IMR-90 (cell line): Measurements from ENCODE around the gene EDDM13. TPM values are rescaled to one million over a fixed set of nuclear protein-coding genes. Genes with fewer than 3 reads are reported as not detected.

Source experiments
- ATAC-seq: fragments of 200-7000 bp; cut with Tn5 transposase; 2 replicates; pipeline ENCODE4 v1.9.1; 2020; ENCODE audit warnings: low read depth, mild to moderate bottlenecking, moderate library complexity
- BruUV-seq: library from RNA; stranded (reverse); fragments of 400-500 nt; replicated peaks from 2 replicates; lab custom pipeline; 2021; lab: Mats Ljungman, UMichigan
- CTCF ChIA-PET: fragments of 300-600 bp; formaldehyde crosslinking; extraction: SDS; loops from one replicate; lab custom pipeline; 2021; ENCODE audit warnings: antibody characterized with exemption; lab: Yijun Ruan, JAX
- POLR2A ChIA-PET: fragments of 300-600 bp; sonication (Branson Sonifier 250); formaldehyde crosslinking; loops from one replicate; lab custom pipeline; 2022; ENCODE audit warnings: antibody characterized with exemption; ENCODE audit not compliant: unreplicated experiment; lab: Charles Lee
- DNase-seq: peaks from one replicate; pipeline ENCODE4 v3.0.0; 2013
- H2AFZ ChIP-seq: replicated peaks from 2 replicates; pipeline ENCODE3; 2013; ENCODE audit warnings: low read length, mild to moderate bottlenecking; ENCODE audit not compliant: poor library complexity
- H2AK5ac ChIP-seq: 2 replicates; pipeline ENCODE4 v1.6.1; 2013; ENCODE audit warnings: low read depth, low read length, inconsistent platforms
- H2AK9ac ChIP-seq: replicated peaks from 2 replicates; pipeline ENCODE3; 2013; ENCODE audit warnings: mild to moderate bottlenecking, low read depth, low read length, moderate library complexity; ENCODE audit not compliant: poor library complexity
- H2BK120ac ChIP-seq: 2 replicates; pipeline ENCODE4 v1.6.1; 2013; ENCODE audit warnings: low read depth, low read length, inconsistent platforms
- H2BK15ac ChIP-seq: 3 replicates; pipeline ENCODE4 v1.6.1; 2013; ENCODE audit warnings: low read depth, low read length, inconsistent platforms
- H2BK20ac ChIP-seq: 2 replicates; pipeline ENCODE4 v1.6.1; 2013; ENCODE audit warnings: low read depth, mild to moderate bottlenecking, inconsistent platforms, low read length, moderate library complexity
- H2BK5ac ChIP-seq: 2 replicates; pipeline ENCODE4 v1.6.1; 2013; ENCODE audit warnings: mild to moderate bottlenecking, low read depth, low read length, inconsistent platforms; ENCODE audit not compliant: poor library complexity, severe bottlenecking
- H3K14ac ChIP-seq: replicated peaks from 2 replicates; pipeline ENCODE4 v1.6.1; 2013; ENCODE audit warnings: low read depth, low read length, inconsistent platforms
- H3K18ac ChIP-seq: 2 replicates; pipeline ENCODE4 v1.6.1; 2013; ENCODE audit warnings: low read depth, low read length, control low read depth
- H3K23ac ChIP-seq: 2 replicates; pipeline ENCODE4 v1.6.1; 2013; ENCODE audit warnings: low read depth, low read length, inconsistent platforms
- H3K27ac ChIP-seq: 2 replicates; pipeline ENCODE4 v1.5.1; 2013; ENCODE audit warnings: mild to moderate bottlenecking, control low read depth, low read length; ENCODE audit not compliant: insufficient read depth
- H3K27me3 ChIP-seq: 2 replicates; pipeline ENCODE4 v1.6.1; 2013; ENCODE audit warnings: low read length; ENCODE audit not compliant: control insufficient read depth, insufficient read depth
- H3K36me3 ChIP-seq: 2 replicates; pipeline ENCODE4 v1.6.1; 2013; ENCODE audit warnings: low read length, mixed read lengths; ENCODE audit not compliant: control insufficient read depth, insufficient read depth
- H3K4ac ChIP-seq: 2 replicates; pipeline ENCODE4 v1.6.1; 2013; ENCODE audit warnings: low read depth, low read length, inconsistent platforms
- H3K4me1 ChIP-seq: 2 replicates; pipeline ENCODE4 v1.6.1; 2013; ENCODE audit warnings: low read length, mixed read lengths; ENCODE audit not compliant: control insufficient read depth, insufficient read depth
- H3K4me2 ChIP-seq: 2 replicates; pipeline ENCODE4 v1.6.1; 2013; ENCODE audit warnings: low read depth, mild to moderate bottlenecking, control low read depth, low read length, moderate library complexity
- H3K4me3 ChIP-seq: 2 replicates; pipeline ENCODE4 v1.5.1; 2013; ENCODE audit warnings: low read depth, mild to moderate bottlenecking, control low read depth, low read length, moderate library complexity; ENCODE audit not compliant: insufficient read depth
- H3K56ac ChIP-seq: 2 replicates; pipeline ENCODE4 v1.6.1; 2013; ENCODE audit warnings: low read length, inconsistent platforms; ENCODE audit not compliant: insufficient read depth; ENCODE audit errors: extremely low read depth
- H3K79me1 ChIP-seq, 2 experiments: 2 replicates each; pipeline ENCODE4 v1.6.1; 2013; ENCODE audit warnings: low read length in 2 of 2, inconsistent platforms in 1 of 2, low read depth in 1 of 2
- H3K9ac ChIP-seq: 2 replicates; pipeline ENCODE4 v1.6.1; 2013; ENCODE audit warnings: low read depth, low read length, control low read depth
- H3K9me1 ChIP-seq: 2 replicates; pipeline ENCODE4 v1.6.1; 2013; ENCODE audit warnings: low read length, inconsistent platforms; ENCODE audit not compliant: insufficient read depth
- H3K9me3 ChIP-seq: 2 replicates; pipeline ENCODE4 v1.6.1; 2013; ENCODE audit warnings: low read length; ENCODE audit not compliant: control insufficient read depth, insufficient read depth
- H4K20me1 ChIP-seq: 2 replicates; pipeline ENCODE4 v1.6.1; 2013; ENCODE audit warnings: low read length, inconsistent platforms; ENCODE audit not compliant: insufficient read depth
- H4K5ac ChIP-seq: 2 replicates; pipeline ENCODE4 v1.6.1; 2013; ENCODE audit warnings: mild to moderate bottlenecking, low read depth, low read length, control low read depth
- H4K8ac ChIP-seq, 2 experiments: 2 replicates each; pipeline ENCODE4 v1.6.1; 2013; ENCODE audit warnings: low read depth in 2 of 2, low read length in 2 of 2, control low read depth in 1 of 2, inconsistent platforms in 1 of 2
- H4K91ac ChIP-seq: 2 replicates; pipeline ENCODE4 v1.6.1; 2013; ENCODE audit warnings: low read depth, low read length, inconsistent platforms; ENCODE audit not compliant: insufficient read depth
- BHLHE40 ChIP-seq: fragments of 150-350 bp; IDR thresholded peaks from 2 replicates; pipeline ENCODE4 v1.6.1; 2016; ENCODE audit warnings: mild to moderate bottlenecking, low read depth, low read length
- MAZ ChIP-seq: IDR thresholded peaks from 2 replicates; pipeline ENCODE4 v1.6.1; 2012; ENCODE audit warnings: low read depth, mild to moderate bottlenecking, low read length, improper control_type of control experiment, moderate library complexity, borderline replicate concordance
- MXI1 ChIP-seq: IDR thresholded peaks from 2 replicates; pipeline ENCODE4 v1.6.1; 2012; ENCODE audit warnings: low read depth, mild to moderate bottlenecking, low read length, moderate library complexity, borderline replicate concordance
- RCOR1 ChIP-seq: IDR thresholded peaks from 2 replicates; pipeline ENCODE4 v1.6.1; 2012; ENCODE audit warnings: mild to moderate bottlenecking, low read length, improper control_type of control experiment; ENCODE audit not compliant: insufficient replicate concordance
- WGBS, 2 experiments: methylation state at CpG; one replicate each; pipeline versions ENCODE4 v1.1.5 to v1.1.7; 2013; ENCODE audit warnings: missing lambda C conversion rate in 2 of 2; ENCODE audit not compliant: insufficient read length in 1 of 2; ENCODE audit errors: extremely low coverage in 2 of 2; 5-methylcytosine and 5-hydroxymethylcytosine counted together
- dilution Hi-C: fragments of 300-500 bp; cut with HindIII; formaldehyde crosslinking; loops from one replicate; pipeline ENCODE4 v1.14.3; 2018; ENCODE audit warnings: low sequenced_read_pairs; ENCODE audit not compliant: unreplicated experiment
- in situ Hi-C: fragments of 300-500 bp; cut with MboI; formaldehyde crosslinking; loops from 3 replicates; pipeline ENCODE4 v1.14.3; 2019; ENCODE audit warnings: low sequenced_read_pairs, inconsistent platforms, mixed read lengths
- intact Hi-C: fragments of 100-400 bp; cut with micrococcal nuclease; formaldehyde crosslinking; loops from 2 replicates; pipeline ENCODE4 v1.10.0; 2022
- polyA plus RNA-seq, 3 experiments: library from polyadenylated mRNA; depleted of rRNA; stranded (reverse); fragments of >200 nt; gene quantifications; 2 replicates each; pipeline ENCODE4 v1.2.3, GENCODE V29; 2012; ENCODE audit warnings: low replicate concordance in 1 of 3
- total RNA-seq: library from RNA; depleted of rRNA; stranded (reverse); fragments of >200 nt; gene quantifications from 2 replicates; pipeline ENCODE4 v1.2.3, GENCODE V29; 2012
- TF ChIP-seq, protein P1 (sequence below): fragments of 150-350 bp; IDR thresholded peaks from 2 replicates; pipeline ENCODE4 v1.6.1; 2017; ENCODE audit warnings: mild to moderate bottlenecking, antibody characterized with exemption, low read length, low read depth

Gene EDDM13
- total and polyA plus RNA-seq, 2 of the 4 experiments (the other 2 are of a cell fraction): not detected

DNA sequence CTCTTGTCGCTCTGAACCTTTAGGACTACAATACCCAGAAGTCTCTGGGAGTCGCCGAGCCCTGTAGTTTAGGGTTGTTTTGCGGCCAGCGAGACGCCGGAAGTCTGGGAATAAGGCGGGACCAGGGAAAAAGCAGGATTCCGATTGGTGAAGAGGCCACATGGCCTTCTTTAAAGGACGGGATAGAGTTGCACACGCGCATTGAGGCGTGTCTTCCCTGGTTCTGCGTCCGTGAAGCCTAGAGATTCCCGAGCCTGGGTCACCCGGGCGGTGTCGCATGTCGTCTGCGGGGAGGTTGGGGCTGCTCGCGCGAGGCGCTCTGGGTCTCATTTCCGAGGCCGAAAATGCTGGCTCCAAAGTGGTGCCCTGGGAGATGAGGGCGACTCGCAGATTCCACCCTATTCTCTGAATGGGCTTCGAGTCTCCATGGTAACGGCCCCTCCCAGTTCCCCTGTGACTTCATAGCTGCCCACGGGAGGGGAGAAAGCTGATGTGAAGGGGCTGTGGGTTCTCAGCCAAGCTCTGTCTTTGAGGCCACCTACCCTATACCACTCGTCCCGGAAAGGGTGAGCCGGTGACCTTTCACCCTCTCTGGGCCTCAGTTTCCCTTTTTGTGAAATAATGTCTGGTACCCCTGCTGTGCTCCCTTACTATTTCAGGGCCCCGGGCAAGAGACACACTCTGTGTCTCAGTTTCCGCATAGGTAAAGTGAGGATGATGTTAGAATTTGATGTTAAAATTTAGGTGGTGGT is 42.7 kb downstream of the EDDM13 start:
- peak overlapping the region; percentile 97 for H4K91ac ChIP-seq
- H3K27me3 ChIP-seq: no peaks in the 10 kb centered on the region
- peak overlapping the region; percentile 96 for H2BK20ac ChIP-seq
- H3K36me3 ChIP-seq: no peaks in the 10 kb centered on the region
- peak overlapping the region; percentile 90 for H3K9ac ChIP-seq
- H3K9me1 ChIP-seq: peaks cover 7% of the 10 kb centered on the region; the same call in 1 of the 2 replicates
- peak overlapping the region; percentile 97 for H3K23ac ChIP-seq
- H2AFZ ChIP-seq: peak overlapping the region; percentile 100
- peak overlapping the region; percentile 99 for H2BK120ac ChIP-seq
- 0% methylated on average over 10 of the region's 37 CpGs; no CpG with 5 or more reads in 1 of the 2 experiments for WGBS, 2 experiments
- H4K8ac ChIP-seq: peak overlapping the region; percentile 85 to 100
- H3K4ac ChIP-seq: peak overlapping the region; percentile 95
- ATAC-seq: peak; percentile 88
- H2BK15ac ChIP-seq: peak overlapping the region; percentile 95
- in situ Hi-C loops (no loop called here), intact Hi-C loops (loop anchor here (10.0 kb wide), 1 partner anchor 140 kb away; the partner anchor contains the start of gene GALP), dilution Hi-C loops (no loop called here)
- peaks cover 0 to 17% of the 10 kb centered on the region in 2 experiments; a peak in 3 of 4 replicates for H3K79me1 ChIP-seq
- peak overlapping the region; percentile 87 for H3K27ac ChIP-seq
- H3K4me1 ChIP-seq: no peaks in the 10 kb centered on the region
- H3K18ac ChIP-seq: peak overlapping the region; percentile 76
- peak overlapping the region; percentile 100 for H3K56ac ChIP-seq
- BruUV-seq: no TSS peak
- H3K4me2 ChIP-seq: peak overlapping the region; percentile 89
- TF ChIP-seq MAZ (peak; percentile 59; the same call in 1 of the 2 replicates), RCOR1 (no peak), BHLHE40 (no peak), MXI1 (peak; percentile 89; the same call in 1 of the 2 replicates)
- TF ChIP-seq, protein P1, sequence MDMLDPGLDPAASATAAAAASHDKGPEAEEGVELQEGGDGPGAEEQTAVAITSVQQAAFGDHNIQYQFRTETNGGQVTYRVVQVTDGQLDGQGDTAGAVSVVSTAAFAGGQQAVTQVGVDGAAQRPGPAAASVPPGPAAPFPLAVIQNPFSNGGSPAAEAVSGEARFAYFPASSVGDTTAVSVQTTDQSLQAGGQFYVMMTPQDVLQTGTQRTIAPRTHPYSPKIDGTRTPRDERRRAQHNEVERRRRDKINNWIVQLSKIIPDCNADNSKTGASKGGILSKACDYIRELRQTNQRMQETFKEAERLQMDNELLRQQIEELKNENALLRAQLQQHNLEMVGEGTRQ: peak; percentile 94
- ChIA-PET POLR2A (interaction anchor here (0.6 kb wide), 1 partner anchor 174 kb away, joined by 4 read pairs; no protein-coding TSS in a partner anchor), CTCF (interaction anchor here (0.8 to 1.7 kb wide), 3 partner anchors 18 to 249 kb away, joined by 3 to 6 read pairs (median 3); no protein-coding TSS in a partner anchor)
- peak; percentile 98 for DNase-seq
- peak overlapping the region; percentile 55 for H3K4me3 ChIP-seq
- H2BK5ac ChIP-seq: peak overlapping the region; percentile 90
- H2AK9ac ChIP-seq: peak overlapping the region; percentile 98
- peak overlapping the region; percentile 51 for H4K5ac ChIP-seq
- H2AK5ac ChIP-seq: peak overlapping the region; percentile 5; the same call in 1 of the 2 replicates
- no peaks in the 10 kb centered on the region for H3K9me3 ChIP-seq
- no peaks in the 10 kb centered on the region for H4K20me1 ChIP-seq
- peak overlapping the region; percentile 100 for H3K14ac ChIP-seq
